Body of pancreas (tissue), 4 donors: ENCODE data around the gene SPOCK3.

Experiments used
- CTCF ChIP-seq, 7 experiments: fragments of 450-650 bp in 4 of 7; fragments of 200-600 bp in 3 of 7; sonication (generic) in 3 of 7; IDR thresholded peaks; one replicate each; pipeline ENCODE4 v1.5.1; 2016 to 2019; ENCODE audit warnings: antibody characterized with exemption in 7 of 7
- POLR2A ChIP-seq, 3 donors: fragments of 450-650 bp; IDR thresholded peaks; one replicate each; pipeline ENCODE4 v1.6.1; 2016; ENCODE audit warnings: antibody characterized with exemption in 3 of 3, mild to moderate bottlenecking in 2 of 3

GRCh38 chr4:166972071-166972470 lies 262.2 kb downstream of the SPOCK3 start:
- no peak for TF ChIP-seq CTCF (IDR thresholded peaks at IDR 0.05)
- TF ChIP-seq POLR2A (IDR thresholded peaks at IDR 0.05), result no peak
